Mammary epithelial cell (primary cell): Measurements from ENCODE around the gene GALM.

Experiments used
- EZH2 ChIP-seq: IDR thresholded peaks from 2 replicates; pipeline ENCODE4 v1.6.1; 2012; ENCODE audit warnings: low read length, inconsistent platforms, borderline replicate concordance
- TF ChIP-seq, protein P1 (sequence below), 2 donors: IDR thresholded peaks in 1 of 2; conservative IDR thresholded peaks in 1 of 2; 2 replicates each; pipeline ENCODE4 v1.5.1; 2011 to 2012; ENCODE audit warnings: inconsistent platforms in 2 of 2, low read length in 2 of 2, mild to moderate bottlenecking in 2 of 2, control low read depth in 1 of 2, low read depth in 1 of 2; ENCODE audit not compliant: insufficient read depth in 1 of 2; ENCODE audit errors: extremely low read depth in 1 of 2

DNA sequence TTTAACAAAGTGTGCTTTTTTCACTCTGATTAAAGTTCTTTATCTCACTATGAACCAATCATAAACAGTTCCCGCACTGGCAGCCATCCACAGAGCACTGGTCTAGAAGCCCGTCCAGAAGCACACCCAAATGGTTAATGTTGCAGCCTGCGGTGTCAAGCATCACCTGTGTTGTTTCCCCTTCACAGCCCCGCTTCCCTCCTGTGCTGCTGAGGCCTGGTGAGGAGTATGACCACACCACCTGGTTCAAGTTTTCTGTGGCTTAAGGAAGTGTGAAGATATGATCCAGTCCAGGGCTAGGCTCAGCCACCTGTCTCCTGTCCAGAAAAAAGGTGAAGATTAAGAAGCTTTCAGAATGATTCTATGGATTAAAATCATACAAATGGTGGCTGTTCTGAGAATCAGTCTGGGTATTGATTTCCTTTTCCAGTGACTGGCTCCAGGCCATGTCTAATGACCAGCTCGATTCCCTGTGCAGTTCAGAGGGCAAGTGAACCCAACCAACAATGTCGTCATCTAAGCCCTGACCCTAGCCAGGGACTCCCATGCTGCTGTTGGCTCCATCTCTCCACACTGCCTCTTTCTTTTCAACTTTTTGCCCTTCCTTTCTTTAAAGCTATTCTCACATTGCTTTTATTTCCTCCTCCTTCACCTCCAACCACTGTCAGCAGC, 67.5 kb downstream of the GALM start:
- TF ChIP-seq, protein P1, sequence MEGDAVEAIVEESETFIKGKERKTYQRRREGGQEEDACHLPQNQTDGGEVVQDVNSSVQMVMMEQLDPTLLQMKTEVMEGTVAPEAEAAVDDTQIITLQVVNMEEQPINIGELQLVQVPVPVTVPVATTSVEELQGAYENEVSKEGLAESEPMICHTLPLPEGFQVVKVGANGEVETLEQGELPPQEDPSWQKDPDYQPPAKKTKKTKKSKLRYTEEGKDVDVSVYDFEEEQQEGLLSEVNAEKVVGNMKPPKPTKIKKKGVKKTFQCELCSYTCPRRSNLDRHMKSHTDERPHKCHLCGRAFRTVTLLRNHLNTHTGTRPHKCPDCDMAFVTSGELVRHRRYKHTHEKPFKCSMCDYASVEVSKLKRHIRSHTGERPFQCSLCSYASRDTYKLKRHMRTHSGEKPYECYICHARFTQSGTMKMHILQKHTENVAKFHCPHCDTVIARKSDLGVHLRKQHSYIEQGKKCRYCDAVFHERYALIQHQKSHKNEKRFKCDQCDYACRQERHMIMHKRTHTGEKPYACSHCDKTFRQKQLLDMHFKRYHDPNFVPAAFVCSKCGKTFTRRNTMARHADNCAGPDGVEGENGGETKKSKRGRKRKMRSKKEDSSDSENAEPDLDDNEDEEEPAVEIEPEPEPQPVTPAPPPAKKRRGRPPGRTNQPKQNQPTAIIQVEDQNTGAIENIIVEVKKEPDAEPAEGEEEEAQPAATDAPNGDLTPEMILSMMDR (conservative IDR thresholded peaks at IDR 0.05 in 1 of 2, IDR thresholded peaks at IDR 0.05 in 1 of 2; ENCODE audit: extremely low read depth in 1 of 2, insufficient read depth in 1 of 2, low read depth in 1 of 2, low read length in 2 of 2) = no peak
- TF ChIP-seq EZH2 = no peak
